ENCODE measurements around the gene CFAP92.
"Not testable (repeated sequence)": the region's sequence is repeated elsewhere in the genome, so short reads cannot be mapped to it uniquely, and the experiment has no call there.

The CFAP92 gene

DNA sequence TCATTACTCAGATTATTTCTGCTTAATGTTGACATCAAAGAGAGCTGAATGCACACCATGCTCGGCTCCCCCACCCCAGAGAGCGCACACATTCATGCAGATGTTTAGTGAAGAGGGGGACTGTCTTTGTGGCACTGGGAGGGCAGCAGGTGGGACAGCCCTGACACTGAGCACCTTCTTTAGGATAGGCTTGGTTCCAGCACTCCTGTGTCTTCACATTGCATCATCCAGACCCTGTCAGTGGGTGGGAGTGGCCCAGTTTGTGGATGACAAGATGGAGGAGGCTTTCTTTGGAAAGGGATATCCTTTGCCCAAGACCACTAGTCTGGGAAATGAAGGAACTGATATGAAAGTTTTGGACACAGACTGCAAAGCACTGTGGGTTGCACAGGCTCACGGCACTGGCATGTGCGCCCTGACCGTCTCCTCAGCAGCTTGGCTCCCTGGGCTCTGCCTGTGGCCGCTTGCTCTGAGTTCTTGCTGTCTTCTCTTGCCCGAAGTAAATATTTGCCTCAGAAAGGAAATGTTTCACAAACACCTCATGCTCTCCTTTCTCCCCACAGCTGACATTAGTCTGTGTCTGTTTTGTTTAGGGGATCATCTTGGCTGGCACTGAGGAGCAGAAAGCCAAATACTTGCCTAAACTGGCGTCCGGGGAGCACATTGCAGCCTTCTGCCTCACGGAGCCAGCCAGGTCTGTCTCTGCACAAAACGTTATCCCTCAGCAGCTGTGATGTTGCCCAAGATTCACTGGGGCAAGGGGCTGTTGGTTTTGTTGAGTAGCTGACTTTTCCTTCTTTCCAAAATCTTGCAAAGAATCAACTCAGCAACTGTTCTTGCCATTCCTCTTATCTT is 97.8 kb downstream of the CFAP92 start:
- no peak for DNase-seq (ENCODE audit: low read depth)

DNA sequence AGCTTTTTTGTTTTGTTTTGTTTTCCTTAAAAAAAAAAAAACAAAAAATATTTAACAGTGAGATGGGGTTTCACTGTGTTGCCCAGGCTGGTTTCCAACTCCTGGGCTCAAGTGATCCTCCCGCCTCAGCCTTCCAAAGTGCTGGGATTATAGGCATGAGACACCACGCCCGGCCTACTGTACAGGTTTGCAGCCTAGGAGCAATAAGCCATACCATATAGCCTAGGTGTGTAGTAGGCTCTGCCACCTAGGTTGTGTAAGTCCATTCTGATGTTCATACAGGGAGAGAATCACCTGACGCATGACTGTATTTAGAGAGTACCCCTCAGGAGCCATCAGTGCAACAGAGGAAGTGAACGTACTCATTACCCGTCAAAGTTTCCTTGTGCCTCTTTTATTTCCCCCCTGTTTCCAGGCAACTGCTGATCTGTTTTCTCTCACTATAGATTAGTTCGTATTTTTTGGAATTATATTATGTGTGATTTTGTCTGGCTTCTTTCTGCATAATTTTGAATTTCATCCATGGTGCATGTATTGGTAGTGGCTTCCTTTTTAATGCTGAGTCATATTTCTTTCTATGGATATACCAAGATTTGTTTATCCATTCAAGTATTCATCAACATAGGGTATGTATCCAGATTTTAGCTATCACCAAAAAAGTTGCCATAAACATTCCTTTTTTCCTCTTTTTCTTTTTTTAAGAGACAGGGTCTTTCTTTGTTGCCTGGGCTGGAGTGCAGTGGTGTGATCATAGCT is 104.6 kb downstream of the CFAP92 start:
- DNase-seq (ENCODE audit: low read depth) = no peak

DNA sequence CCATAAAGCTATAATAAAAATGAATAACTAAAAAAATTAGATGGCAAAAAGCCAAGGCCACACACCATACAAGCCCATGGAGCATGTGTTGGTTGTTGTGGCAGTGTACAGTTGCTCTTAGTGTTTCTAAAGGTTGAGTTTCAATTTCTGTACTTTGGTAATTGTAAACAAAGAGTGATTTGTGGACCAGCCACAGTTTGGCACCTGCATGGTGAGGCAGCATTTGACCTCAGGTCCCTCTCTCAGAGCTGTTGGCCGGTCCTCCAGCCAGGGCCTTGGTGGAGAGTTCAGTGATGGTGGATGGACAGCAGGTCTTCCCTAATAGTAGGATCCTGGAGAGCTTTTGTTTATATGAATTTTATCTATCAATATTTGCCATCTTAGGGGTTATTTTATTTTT is 108.9 kb downstream of the CFAP92 start:
- DNase-seq (ENCODE audit: low read depth) = no peak

DNA sequence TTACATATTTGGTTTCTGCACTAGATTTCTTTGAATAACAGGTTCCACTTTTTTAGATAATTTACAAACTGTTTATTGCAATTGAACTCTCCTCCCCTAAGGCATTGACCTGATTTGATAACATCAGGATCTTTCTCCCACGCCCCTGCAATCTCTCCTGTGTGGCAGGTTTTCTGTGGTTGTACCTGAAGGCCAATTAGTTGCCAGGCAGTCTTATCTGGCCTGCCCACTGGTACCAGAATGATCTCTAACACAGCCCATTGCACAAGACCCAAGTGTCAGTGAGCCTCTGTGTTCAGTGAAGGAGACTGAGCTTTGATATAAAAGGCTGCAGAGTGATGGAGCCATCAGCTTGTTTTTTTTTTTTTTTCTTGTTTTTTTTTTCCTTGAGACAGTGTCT is 111.2 kb downstream of the CFAP92 start:
- no peak for DNase-seq (ENCODE audit: low read depth)

DNA sequence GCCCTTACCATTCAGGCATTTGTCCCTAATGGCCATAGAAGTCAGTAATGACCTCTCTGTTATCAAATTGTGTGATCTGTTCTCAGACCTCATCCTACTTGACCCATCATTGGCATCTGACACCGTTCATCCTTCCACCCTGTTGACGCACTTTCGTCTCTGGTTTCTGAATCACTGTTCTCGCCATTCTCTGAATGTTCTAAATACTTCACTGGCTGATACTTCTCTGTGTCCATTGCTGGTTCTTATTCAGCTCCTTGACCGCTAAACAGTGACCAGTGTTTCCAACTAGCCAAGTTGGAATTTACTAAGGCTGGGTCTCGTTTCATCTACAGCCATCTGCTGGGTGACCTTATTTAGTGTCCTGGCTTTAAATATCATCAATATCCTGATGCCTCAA is 112.3 kb downstream of the CFAP92 start:
- no peak for DNase-seq (ENCODE audit: low read depth)

DNA sequence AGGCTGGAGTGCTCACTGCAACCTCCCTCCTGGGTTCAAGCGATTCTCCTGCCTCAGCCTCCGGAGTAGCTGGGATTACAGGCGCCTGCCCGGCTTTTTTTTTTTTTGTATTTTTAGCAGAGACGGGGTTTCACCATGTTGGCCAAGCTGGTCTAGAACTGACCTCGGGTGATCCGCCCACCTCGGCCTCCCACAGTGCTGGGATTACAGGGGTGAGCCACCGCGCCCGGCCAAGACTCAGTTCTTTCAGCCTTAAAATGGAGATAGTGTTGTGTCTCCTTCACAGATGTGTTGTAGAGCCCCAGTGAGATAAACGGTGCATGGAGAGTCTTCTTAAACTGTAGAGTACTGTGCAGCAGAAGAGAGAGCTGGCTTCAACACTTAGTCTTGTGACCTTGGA is 113.4 kb downstream of the CFAP92 start:
- DNase-seq (ENCODE audit: low read depth) = not testable (repeated sequence)

DNA sequence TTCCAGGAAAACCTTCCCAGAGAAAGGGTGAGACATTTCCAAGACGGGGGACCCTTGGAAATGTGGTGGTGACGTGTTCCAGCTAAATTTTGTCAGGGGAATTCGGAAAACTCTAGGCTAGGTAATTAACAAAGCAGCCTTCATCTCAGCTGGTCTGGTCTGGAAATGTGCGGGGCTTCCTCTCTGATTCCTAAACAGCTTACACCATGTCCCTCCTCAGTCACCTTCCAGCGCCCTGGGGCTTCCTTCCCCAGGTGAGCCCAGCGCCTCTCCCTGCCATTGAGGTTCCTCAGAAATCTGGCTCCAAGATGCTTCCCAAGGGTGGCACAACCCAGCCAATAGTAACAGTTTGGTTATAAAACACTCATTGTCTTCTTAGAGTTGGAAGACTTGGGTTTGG is 113.9 kb downstream of the CFAP92 start:
- no peak for DNase-seq (ENCODE audit: low read depth)

DNA sequence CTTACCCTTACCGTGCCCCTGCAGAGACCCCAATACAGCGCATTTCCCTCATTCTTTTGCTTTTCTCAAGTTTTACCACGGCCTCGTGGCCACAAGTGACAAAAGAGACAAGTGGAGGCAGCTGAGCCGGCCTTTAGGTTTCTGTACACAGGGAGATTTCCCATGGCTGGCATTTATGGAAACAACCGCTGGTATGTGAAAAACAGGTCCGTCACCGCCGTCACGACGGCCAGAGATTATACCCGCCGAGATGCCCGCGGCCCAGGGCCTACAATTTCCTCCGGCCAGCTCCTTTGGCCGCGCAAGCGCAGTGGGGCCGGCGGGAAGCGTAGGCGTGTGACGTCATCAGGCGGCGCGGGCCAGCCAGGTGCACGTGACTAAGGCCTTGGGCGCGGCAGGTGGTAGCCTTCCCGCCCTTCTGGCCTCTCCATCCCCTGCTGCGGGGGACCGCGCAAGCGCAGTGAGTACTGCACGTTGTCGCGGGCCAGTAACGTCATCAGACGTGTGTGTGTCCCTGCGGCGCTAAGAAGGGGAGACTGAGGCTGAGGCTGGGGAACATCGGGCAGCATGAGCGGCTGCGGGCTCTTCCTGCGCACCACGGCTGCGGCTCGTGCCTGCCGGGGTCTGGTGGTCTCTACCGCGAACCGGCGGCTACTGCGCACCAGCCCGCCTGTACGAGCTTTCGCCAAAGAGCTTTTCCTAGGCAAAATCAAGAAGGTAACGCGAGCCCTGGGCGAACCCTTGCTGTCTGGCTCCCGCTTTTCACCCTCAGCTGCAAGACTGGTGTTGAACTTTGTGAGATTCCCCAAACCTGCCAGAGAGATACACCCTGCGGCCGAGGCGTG is 114.5 kb downstream of the CFAP92 start, which contains the start of gene ACAD9:
Gene ACAD9, plus strand, starts transcription at position 496 of the 845 bp plus-strand sequence. Its CDS starts 72 bp downstream, at position 568.
- peak; percentile 97 for DNase-seq (ENCODE audit: low read depth)

DNA sequence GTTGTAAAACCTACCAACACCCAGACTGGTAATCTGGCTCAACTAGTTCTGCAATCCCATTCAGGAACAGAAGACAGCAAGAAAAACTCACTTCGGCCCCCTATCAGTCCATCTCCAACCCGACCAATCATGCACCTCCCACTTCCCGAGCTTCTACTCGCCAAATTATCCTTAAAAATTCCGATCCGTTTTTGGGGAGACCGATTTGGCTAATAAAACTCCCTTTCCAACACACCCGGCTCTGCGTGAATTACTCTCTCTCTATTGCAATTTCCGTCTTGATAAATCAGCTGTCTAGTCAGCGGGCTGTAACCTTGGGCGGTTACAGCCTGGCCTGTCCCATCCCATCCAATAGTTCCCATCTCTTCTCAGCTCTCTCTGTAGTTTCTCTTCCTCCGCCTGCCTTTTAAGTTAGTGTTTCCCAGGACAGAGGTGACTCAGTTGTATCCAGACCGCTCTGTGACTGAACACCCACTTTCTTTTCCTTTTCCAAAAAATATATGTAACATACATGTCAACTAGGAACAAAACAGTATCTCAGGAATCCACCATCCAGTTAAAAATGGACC is 115.2 kb downstream of the CFAP92 start:
- DNase-seq (ENCODE audit: low read depth) = peak; percentile 77

DNA sequence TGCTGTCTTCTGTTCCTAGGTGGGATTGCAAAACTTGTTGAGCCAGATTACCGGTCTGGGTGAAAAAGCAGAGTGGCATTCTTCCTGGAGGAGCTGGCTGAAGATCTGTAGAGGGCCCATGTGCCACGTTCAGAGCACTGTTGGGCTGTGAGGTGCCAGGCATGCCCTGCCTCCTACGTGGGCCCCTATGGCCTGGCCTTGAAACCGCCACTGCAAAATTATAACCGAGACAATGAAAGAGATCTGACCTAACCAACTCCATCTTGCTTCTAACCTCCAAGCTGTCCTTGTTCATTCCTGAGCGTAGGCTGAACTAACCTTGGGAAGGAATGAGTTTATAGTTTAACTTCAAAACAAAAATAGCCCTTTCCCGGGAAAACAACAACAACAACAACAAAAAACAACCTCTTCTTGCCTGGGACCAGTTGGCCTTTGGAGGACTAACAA is 115.8 kb downstream of the CFAP92 start:
- no peak for DNase-seq (ENCODE audit: low read depth)

DNA sequence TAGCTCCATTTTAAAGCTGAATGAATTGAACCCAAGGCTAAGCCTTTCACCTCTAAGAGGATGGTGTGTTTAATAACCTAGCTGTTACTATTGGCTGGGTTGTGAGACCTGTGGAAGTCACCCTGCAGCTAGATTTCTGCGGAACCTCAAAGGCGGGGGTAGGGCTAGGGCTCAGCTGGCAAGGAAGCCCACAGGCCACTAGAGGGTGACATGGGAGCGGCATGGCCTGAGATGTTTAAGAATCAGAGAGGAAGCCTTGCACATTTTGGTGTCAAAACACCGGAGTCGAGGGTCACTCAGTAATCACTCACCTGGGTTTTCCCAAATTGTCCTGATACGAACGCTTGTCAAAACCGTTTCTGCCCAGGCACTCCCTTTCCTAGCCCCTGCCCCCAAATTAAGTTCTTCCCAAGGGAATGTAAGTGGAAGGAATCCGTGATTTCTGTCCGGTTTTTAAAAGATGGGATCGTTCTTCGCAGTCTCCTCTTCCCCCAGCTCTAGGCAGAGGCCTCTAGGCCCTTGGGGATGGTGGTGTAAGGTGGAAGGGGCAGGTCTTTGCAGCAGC is 118.2 kb downstream of the CFAP92 start:
- DNase-seq (ENCODE audit: low read depth) = peak; percentile 42

DNA sequence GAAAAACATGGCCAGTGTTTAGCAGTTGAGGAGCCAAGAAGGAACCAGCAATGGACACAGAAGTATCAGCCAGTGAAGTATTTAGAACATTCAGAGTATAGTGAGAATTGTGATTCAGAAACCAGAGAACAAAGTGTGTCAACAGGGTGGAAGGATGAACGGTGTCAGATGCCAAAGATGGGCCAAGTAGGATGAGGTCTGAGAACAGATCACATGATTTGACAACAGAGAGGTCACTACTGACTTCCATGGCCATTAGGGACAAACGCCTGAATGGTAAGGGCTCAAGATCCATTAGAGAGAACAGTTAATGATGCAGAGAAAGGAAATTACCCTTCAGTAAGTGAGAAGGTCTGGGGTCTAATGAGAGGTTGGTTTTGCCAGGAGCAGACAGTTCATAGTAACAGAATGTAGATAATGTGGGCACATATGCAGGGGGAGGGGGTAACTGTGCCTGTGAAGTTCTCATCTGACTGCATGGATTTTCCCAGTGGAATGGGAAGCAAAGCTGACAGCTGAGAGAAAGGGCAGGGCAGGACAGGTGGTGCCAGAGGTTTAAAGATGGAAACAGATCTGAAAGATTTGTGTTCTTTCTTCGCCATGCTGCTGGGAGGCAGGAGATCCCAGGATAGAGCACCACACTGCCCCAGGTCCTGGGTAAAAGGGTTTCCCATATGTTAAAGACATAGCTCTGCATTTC is 119.2 kb downstream of the CFAP92 start:
- DNase-seq (ENCODE audit: low read depth) = no peak

DNA sequence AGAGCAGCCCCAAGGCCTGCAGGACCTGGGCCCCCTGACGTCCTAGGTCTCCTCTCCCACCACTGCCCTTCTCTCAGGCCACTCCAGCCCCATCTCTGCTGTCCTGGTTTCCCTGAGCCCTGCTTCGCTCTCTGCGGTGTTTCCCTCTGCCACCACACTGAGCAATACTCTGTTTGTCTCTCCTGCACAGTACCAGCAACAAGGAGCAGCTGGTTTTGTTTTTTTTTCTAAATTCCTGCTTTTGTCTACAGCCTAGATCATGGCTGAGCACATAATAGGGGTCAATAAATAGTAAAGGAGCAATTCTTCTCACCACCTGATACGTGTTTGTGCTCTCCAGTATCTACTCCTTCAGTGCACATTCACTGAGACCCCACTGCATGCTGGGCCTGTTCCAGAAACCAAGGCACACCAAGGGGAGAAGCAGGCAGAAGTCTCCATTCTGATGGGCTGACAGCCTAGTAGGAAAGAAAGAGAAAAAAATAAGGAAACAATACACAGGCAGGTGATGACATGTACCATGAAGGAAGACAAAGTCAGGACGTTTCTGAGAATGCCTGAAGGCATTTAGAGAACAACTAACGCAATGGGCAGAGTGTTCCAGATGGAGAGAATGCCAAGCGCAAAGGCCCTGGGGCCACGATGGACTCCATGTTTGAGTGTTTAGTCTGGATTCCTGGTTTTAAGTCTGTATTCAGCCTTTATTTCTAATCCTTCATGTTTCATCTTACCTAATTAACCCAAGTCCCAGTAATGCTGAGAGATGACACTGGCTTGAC is 120.4 kb downstream of the CFAP92 start:
- DNase-seq (ENCODE audit: low read depth) = no peak

DNA sequence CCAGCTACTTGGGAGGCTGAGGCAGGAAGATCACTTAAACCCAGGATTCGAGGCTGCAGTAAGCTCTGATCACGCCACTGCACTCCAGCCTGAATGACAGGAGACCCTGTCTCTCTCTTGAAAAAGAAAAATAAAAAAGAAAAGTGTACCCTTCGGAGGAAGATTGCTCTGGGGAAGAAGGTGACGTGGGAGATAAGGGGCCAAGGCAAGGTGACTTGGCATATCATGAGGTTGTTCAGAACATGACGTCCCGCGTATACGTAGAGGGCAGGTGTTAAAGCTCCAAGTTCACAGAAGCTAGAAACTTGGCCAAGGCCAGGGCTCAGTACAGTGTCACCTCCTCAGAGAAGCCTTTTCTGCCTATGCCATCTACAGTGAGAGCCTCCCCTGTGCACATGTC is 121.1 kb downstream of the CFAP92 start:
- DNase-seq (ENCODE audit: low read depth) = no peak

DNA sequence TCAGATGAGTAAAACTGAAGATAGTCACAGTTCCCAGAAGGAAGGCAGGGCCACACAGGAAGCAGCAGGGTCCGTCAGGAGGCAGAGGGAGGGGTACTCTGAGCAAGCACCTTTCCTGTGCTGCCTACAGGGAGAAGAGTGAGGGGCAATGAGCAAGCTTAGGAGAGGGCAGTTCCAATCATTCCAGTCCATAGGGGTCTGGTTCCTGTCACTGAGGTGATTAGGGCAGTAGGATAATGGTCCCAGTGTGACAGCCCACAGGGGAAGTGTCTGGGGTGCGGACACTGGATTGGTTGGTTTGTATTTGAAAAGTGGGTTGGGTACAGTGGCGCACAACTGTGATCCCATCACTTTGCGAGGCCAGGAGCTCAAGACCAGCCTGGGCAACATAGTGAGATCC is 121.6 kb downstream of the CFAP92 start:
- no peak for DNase-seq (ENCODE audit: low read depth)

DNA sequence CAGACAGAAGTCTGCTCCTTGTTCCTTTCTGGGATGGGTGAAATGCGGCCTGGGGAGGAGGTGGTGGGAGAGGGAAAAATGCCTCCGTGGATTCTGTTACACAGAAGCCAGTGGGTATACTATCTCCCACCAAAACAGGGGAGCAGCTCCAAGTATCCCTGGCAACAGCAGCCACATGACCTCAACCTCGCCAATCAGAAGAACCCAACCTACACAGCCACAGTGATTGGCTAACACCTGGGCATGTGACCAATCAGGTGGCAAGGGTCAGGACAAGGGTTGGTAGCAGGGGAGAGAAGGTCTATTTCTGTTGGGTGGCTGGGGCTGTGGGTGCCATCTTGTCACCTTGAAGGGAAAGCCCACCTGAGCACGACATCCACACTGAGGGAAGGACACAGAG is 123.5 kb downstream of the CFAP92 start:
- DNase-seq (ENCODE audit: low read depth) = no peak

DNA sequence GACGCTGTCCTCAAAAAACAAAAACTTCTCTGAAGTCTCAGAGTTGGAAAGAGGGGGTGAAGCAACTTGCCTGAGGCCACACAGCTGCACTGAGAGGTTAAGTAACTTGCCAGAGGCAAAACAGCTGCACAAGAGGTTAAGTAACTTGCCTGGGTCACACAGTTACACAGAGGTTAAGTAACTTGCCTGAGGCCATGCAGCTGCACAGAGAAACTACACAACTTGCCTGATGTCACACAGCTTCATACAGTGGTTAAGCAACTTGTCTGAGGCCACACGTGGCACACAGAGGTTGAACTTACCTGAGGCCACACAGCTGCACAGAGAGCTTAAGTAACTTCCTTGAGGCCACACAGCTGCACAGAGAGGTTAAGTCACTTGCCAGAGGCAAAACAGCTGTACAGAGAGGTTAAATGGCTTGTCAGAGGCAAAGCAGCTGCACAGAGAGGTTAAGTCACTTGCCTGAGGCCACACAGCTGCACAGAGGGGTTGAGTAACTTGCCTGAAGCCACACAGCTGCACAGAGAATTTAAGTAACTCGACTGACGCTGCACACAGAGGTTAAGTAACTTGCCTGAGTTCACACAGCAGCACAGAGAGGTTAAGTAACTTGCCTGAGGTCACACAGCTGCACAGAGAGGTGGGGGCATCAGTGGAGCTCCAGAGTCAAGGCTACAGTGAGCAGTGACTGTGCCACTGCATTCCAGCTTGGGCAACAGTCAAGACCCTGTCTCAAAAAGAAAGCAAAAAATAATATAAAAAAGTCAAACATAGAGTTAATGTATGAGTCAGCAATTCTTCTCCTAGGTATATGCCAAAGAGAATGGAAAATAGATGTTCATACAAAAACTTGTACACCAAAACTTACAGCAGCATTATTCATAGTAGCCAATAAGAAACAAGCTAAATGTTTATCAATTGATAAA is 126.4 kb downstream of the CFAP92 start:
- DNase-seq (ENCODE audit: low read depth) = peak; percentile 4

DNA sequence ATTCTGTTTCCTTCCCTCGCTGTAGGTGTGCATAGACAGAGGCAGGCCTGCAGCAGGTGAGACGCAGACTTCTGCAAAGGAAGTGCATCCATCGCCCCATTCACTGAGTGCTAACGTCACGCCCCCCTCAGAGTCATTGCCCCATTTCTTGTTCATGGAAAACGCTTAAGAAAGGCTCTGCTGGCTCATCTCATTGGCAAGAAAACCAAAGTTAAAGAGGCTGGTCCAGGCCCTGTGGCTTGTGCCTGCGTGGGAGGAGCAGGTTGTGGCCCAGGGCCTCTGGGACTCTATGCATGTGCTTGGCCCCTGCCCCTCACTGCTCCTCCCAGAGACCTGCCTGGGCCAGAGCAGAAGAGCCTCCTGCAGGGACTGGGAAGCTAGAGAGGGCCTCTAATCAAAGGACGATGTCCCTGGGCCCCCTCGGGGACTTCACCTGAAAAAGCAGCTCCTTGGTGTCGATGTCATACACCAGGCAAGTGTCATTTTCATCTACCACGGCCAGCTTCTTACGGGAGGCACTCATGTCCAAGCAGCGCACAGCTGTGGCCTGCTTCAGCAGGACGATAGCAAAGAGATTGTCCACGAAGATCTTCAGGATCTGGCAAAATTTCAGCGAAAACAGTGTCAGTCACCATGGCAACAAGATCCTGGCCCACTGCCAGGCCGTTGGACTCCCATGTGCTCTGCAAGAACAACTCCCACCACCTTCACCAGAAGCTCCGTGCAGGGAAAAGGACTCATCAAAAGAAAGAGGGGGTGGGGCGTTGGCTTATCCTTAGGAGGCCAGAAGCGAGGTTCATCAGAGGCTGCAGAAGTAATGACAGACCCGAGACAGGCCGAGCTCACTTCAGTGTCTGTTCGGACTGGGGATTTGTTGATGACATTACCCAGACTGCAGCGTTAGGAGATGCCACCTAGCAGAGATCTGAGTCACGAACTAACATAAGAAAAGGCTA is 128.7 kb downstream of the CFAP92 start:
- DNase-seq (ENCODE audit: low read depth) = peak; percentile 18

All from EH (cell line).